ENCODE data around the gene ATG16L2.

DNA sequence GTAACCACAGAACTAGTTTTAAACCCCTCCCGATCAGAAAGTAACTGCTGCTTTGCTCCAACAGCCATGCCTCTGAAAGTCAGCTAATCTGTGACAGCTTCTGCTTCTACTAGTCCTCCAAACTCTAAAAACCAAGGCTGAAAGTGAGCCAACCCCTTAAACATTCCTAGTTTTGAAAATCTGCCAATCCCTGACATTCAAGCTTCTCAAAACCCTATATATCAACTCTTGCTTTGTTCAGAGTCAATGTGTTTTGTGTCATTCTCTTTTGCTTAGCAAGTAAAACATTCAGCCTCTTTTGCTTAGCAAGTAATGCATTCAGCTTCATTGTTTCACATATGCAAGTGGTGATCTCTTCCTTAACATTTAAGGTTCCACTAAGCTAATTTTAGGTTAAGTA, 56.9 kb downstream of the ATG16L2 start:
- TF ChIP-seq, protein P1, sequence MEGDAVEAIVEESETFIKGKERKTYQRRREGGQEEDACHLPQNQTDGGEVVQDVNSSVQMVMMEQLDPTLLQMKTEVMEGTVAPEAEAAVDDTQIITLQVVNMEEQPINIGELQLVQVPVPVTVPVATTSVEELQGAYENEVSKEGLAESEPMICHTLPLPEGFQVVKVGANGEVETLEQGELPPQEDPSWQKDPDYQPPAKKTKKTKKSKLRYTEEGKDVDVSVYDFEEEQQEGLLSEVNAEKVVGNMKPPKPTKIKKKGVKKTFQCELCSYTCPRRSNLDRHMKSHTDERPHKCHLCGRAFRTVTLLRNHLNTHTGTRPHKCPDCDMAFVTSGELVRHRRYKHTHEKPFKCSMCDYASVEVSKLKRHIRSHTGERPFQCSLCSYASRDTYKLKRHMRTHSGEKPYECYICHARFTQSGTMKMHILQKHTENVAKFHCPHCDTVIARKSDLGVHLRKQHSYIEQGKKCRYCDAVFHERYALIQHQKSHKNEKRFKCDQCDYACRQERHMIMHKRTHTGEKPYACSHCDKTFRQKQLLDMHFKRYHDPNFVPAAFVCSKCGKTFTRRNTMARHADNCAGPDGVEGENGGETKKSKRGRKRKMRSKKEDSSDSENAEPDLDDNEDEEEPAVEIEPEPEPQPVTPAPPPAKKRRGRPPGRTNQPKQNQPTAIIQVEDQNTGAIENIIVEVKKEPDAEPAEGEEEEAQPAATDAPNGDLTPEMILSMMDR (IDR thresholded peaks at IDR 0.05; ENCODE audit: insufficient read depth, low read length): no peak
- TF ChIP-seq POLR2AphosphoS5 (IDR thresholded peaks at IDR 0.05; ENCODE audit: low read depth): no peak
- TF ChIP-seq, protein P2, sequence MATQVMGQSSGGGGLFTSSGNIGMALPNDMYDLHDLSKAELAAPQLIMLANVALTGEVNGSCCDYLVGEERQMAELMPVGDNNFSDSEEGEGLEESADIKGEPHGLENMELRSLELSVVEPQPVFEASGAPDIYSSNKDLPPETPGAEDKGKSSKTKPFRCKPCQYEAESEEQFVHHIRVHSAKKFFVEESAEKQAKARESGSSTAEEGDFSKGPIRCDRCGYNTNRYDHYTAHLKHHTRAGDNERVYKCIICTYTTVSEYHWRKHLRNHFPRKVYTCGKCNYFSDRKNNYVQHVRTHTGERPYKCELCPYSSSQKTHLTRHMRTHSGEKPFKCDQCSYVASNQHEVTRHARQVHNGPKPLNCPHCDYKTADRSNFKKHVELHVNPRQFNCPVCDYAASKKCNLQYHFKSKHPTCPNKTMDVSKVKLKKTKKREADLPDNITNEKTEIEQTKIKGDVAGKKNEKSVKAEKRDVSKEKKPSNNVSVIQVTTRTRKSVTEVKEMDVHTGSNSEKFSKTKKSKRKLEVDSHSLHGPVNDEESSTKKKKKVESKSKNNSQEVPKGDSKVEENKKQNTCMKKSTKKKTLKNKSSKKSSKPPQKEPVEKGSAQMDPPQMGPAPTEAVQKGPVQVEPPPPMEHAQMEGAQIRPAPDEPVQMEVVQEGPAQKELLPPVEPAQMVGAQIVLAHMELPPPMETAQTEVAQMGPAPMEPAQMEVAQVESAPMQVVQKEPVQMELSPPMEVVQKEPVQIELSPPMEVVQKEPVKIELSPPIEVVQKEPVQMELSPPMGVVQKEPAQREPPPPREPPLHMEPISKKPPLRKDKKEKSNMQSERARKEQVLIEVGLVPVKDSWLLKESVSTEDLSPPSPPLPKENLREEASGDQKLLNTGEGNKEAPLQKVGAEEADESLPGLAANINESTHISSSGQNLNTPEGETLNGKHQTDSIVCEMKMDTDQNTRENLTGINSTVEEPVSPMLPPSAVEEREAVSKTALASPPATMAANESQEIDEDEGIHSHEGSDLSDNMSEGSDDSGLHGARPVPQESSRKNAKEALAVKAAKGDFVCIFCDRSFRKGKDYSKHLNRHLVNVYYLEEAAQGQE (IDR thresholded peaks at IDR 0.05; ENCODE audit: insufficient replicate concordance, low read depth): no peak

Measured in HL-60 (cell line).